DMS114 treated with DMSO at 0.1 percent for 48 hours (cell line): ENCODE results near the gene EXOSC10.

Source experiments
- DNase-seq: peaks from one replicate; lab custom pipeline; 2025; ENCODE audit not compliant: unreplicated experiment; lab: John Stamatoyannopoulos, UW

The EXOSC10 gene

DNA sequence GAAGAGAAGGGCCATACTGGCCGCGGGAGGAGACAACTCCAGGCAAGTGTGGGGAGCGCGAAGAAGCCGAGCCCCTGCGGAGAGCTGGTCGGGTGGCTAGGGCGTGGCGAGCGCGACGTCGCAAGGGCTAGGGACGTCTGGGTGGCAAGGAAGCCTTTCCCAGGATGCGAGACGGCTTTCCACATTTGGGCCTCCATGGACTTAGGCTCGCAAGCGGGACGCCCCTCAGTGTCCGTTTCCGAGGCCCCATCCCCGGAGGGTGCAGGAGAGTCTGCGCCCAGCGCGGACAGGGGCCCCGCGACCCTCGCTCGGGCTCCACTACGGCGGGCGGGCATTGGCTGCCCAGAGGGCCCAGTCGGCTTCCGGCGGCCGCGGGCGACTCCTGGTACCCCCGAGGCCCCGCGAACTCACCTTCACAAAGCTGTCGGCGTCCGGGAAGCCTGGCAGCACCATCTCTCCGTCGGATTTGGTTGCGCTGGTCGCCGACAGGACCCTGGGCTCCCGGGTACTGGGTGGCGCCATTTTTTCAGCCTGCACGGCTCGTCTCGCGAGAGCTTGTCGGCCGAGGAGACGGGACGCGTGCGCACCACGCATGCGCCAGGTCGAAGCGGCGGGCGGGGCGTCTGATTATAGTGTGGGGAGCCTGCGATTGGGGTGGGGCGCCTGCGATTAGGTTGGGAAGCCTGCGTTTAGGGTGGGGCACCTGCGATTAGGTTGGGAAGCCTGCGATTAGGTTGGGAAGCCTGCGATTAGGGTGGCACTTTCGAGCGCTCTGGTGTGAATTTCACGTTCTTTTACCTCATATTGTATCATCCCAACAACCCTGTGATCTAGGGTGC lies at the start of gene EXOSC10:
EXOSC10 (minus strand) TSS at position 560 of the 839 bp plus-strand sequence; CDS start at position 522, 38 bp downstream.
- peak; percentile 81 for DNase-seq

- DNase-seq: no peak
Observed at GRCh38 chr1:11147197-11147770, 47.6 kb upstream of the EXOSC10 start.

GRCh38 chr1:11145741-11146140 lies 46.1 kb upstream of the EXOSC10 start:
- DNase-seq: no peak

GRCh38 chr1:11144570-11145256 lies 45.0 kb upstream of the EXOSC10 start:
- DNase-seq: no peak

- no peak for DNase-seq
Observed at GRCh38 chr1:11143907-11144306, 44.2 kb upstream of the EXOSC10 start.

DNA sequence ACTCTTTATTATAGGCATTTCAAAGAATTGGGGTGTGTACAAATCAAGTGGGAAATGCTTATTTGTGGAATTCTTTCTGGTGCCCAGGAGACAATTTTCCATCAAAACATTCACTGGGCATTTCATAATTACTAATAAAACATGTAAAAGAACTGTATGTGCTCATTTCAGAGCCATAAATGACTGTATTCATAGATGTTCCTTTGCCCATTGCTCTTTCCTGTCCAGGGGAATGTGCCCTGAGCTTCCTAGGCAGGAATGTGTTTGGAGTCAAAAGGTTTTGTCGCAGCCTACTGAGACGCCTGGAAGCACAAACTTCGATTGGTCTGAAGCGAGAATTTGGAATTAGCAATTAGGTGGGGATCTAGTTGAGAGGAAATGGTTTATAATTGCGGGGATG lies 43.7 kb upstream of the EXOSC10 start:
- no peak for DNase-seq

- no peak for DNase-seq
Observed at GRCh38 chr1:11142618-11143391, 43.1 kb upstream of the EXOSC10 start.

- DNase-seq: no peak
Observed at GRCh38 chr1:11138952-11139351, 39.3 kb upstream of the EXOSC10 start.

DNA sequence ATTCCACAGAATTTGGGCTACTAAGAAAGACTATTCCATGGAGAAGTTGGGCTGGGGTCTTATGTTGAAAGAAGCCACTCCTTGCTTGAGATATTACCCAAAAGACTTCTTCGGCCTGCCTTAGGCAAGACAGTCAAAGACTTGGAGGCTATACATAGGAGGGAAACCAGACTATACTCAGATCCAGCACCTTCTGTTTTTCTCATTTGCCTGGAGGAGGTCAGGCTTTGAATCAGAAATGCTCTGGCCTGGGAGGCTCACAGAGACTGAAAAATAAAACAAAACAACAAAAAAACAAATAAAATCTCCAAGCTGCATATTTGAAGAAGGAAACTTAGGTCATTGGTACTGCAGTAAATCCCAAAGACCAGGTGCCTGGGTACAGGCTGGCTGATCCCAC lies 38.4 kb upstream of the EXOSC10 start:
- DNase-seq: no peak

DNA sequence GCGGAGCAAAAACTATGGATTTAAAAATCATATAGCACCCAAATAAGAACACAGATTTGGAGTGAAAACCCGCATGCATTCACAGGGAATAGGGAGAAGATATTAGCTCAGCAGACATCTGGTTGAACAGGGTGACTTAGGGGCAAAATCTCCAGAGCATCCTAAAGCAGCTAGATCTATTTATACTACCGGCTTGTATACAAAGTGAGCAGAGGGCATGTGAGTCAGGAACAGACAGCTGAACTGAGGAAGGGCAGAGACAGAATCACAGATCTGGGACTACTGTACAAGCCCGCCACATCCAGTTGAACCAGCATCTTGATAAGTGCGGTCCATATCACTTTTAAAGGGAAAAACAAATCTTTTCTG lies 35.2 kb upstream of the EXOSC10 start:
- DNase-seq: no peak

DNA sequence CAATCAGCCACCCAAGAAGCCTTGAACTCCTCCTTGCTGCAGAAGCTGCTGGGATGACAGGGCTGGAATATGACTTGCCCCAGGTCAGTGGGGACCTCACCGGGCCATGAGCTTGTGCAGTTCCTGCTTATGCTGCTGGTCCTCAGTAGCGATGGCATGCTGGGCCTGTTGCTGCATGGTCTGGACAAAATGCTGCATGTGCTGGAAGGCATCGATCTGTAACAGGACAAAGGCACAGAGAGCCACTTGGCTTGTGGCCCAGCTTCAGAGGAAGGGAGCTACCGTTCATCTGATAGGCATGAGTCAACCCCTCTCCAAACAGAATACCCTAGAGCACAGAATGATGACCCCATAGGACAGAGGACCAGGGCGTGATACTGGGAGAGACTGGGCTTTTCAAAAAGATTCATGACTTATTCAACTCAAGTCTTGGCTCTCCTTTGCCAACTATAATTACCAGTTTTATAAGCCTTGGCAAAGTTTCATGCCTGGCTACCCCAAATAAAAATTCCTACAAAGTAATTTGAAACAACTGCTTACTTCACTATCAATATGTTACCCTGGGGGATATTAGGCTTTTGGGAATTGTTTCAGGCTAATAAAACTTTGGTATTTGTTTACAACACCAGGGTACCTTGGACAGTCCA lies 34.7 kb upstream of the EXOSC10 start:
- no peak for DNase-seq

- DNase-seq: no peak
Observed at GRCh38 chr1:11132563-11133293, 33.1 kb upstream of the EXOSC10 start.

DNA sequence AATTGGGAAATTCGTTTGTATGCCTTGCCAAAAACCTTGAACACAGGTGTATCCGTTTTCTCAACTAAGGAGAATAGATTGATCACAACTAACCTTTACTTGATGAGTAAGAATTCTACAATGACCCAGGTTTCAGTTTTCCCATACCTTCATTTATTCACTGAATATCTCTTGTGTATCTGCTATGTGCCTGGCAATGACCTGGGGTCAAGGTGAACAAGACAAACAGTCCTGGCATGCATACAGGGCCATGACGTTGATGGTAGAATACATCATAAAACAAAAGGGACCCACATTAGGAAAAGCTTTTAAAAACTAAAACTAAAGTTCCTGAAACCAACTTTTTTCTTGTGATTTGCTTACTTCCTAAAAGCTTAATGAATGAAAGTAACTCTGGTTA lies 32.1 kb upstream of the EXOSC10 start:
- no peak for DNase-seq

- no peak for DNase-seq
Observed at GRCh38 chr1:11130406-11130805, 30.7 kb upstream of the EXOSC10 start.

DNA sequence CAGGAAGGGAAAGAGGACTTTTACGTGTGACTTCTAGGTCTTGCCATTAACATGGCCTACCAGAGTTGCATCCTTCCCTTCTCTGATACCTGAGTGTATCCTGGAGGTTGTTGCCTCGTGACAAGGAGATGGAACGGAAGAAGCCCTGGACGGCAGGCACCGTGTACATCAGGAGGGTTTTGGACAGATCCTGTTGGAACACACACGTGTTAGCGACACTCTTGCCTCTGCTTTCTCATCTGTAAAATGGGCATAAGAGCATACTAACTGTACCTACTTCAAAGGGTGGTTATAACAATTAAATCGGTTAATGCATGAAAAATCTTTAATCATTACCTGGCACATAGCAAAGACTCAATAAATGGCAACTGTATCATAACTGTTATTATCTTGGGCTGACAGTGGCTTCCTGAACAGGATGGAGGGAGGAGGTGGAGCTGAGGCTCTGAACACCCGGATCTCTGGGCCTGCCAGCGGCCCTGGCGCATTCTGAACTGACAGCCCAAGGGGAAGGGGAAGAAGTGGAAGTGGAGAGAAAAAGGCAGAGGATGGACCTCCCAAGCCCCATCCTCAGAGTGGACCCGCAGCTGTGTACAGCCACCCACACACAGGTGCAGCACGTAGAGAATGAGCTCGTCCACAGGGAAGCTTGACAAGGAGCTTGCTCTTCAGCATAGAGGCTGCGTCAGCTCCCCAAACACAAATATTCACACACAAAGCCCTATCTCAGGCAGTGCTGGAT lies 30.2 kb upstream of the EXOSC10 start:
- DNase-seq: no peak

GRCh38 chr1:11126569-11126968 lies 26.9 kb upstream of the EXOSC10 start:
- DNase-seq: no peak

- DNase-seq: no peak
Observed at GRCh38 chr1:11125931-11126330, 26.3 kb upstream of the EXOSC10 start.

DNA sequence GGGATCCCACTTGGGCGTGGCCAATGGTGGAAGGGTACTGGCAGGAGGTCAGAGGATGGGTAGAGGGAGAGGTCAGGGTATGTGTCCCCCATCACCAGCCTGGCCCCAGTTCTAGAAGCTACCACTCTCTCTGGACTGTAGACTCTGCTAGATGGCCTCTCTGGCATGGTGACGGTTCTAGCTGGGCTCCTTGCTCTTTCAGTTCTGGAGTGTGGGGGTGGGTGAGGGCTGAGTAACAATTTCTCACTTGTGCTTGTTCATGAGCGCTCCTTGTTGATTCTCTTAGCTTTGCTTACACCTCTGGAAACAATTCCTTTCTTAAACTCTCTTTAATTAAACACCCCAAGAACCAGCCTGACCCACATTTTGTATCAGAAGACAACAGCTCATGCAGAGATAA lies 25.3 kb upstream of the EXOSC10 start:
- no peak for DNase-seq

DNA sequence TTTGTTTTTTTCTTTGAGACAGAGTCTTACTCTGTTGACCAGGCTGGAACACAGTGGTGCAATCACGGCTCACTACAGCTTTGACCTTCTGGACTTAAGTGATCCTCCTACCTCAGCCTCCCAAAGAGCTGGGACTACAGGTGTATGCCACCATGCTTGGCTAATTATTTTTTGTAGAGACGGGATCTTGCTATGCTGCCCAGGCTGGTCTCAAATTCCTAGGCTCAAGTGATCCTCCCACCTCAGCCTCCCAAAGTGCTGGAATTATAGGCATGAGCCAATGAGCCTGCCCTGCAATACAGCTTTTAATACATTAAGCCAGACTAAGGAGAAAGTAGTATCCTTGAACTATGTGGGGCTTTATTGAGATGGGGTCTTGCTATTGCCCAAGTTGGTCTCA lies 16.6 kb upstream of the EXOSC10 start:
- DNase-seq: no peak

DNA sequence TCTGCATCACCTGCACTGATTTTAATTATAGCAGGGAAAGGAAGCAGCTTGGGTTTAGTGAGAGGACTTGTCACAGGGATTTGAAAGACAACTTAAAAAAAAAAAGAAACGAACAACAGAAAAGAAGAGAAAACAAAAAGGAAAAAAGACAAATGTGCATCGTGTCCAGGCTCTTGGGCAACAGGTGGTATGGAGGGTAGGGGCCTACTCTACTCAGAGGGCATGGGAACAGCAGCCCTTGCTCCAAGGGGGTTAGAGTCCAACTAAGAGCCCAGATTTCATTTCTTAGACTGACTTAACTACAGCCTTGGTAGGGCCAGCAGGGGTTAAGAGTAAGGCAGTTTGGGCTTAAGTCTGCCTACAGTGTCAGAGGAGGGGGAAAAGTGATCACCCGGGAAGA lies 15.3 kb upstream of the EXOSC10 start:
- no peak for DNase-seq
